Trophoblast cell (in vitro differentiated cells and primary cell): ENCODE data around the gene VPS72.

ENCODE experiments used
- DNase-seq, 2 donors: peaks; one replicate each; pipeline ENCODE4 v3.0.0-alpha.2; 2016
- H2AFZ ChIP-seq: 2 replicates; pipeline ENCODE4 v1.6.1; 2013; ENCODE audit warnings: low read length, moderate library complexity, mild to moderate bottlenecking; ENCODE audit not compliant: insufficient read depth, poor library complexity
- H2AK5ac ChIP-seq: 2 replicates; pipeline ENCODE4 v1.6.1; 2013; ENCODE audit warnings: mild to moderate bottlenecking, low read length
- H2BK120ac ChIP-seq: 2 replicates; pipeline ENCODE4 v1.6.1; 2013; ENCODE audit warnings: low read length, mild to moderate bottlenecking, moderate library complexity; ENCODE audit not compliant: insufficient read depth, poor library complexity
- H2BK12ac ChIP-seq: 2 replicates; pipeline ENCODE4 v1.6.1; 2013; ENCODE audit warnings: mild to moderate bottlenecking, low read length, moderate library complexity
- H2BK5ac ChIP-seq: 2 replicates; pipeline ENCODE4 v1.6.1; 2013; ENCODE audit warnings: low read length, low read depth, moderate library complexity, mild to moderate bottlenecking; ENCODE audit not compliant: poor library complexity
- H3K14ac ChIP-seq: 2 replicates; pipeline ENCODE4 v1.6.1; 2013; ENCODE audit warnings: mild to moderate bottlenecking, low read length
- H3K18ac ChIP-seq: 2 replicates; pipeline ENCODE4 v1.6.1; 2013; ENCODE audit warnings: mild to moderate bottlenecking, low read length
- H3K23ac ChIP-seq: 2 replicates; pipeline ENCODE4 v1.6.1; 2013; ENCODE audit warnings: low read length
- H3K27ac ChIP-seq: 2 replicates; pipeline ENCODE4 v1.5.1; 2013; ENCODE audit warnings: low read depth, mild to moderate bottlenecking, inconsistent platforms, low read length, moderate library complexity
- H3K27me3 ChIP-seq: 2 replicates; pipeline ENCODE4 v1.6.1; 2013; ENCODE audit warnings: inconsistent platforms, mild to moderate bottlenecking, low read length, moderate library complexity; ENCODE audit not compliant: insufficient read depth
- H3K36me3 ChIP-seq, 2 experiments: 1 replicate in 1 of 2; 2 replicates in 1 of 2; pipeline ENCODE4 v1.6.1; 2013; ENCODE audit warnings: low read length in 2 of 2, mild to moderate bottlenecking in 2 of 2, moderate library complexity in 1 of 2; ENCODE audit not compliant: insufficient read depth in 2 of 2, control insufficient read depth in 1 of 2
- H3K4ac ChIP-seq: 2 replicates; pipeline ENCODE4 v1.6.1; 2013; ENCODE audit warnings: low read depth, mild to moderate bottlenecking, low read length, moderate library complexity
- H3K4me1 ChIP-seq, 2 experiments: 1 replicate in 1 of 2; 2 replicates in 1 of 2; pipeline ENCODE4 v1.6.1; 2013; ENCODE audit warnings: low read length in 2 of 2, mild to moderate bottlenecking in 2 of 2, moderate library complexity in 1 of 2; ENCODE audit not compliant: insufficient read depth in 2 of 2, control insufficient read depth in 1 of 2
- H3K4me2 ChIP-seq: 2 replicates; pipeline ENCODE4 v1.6.1; 2013; ENCODE audit warnings: inconsistent platforms, mild to moderate bottlenecking, low read length, moderate library complexity
- H3K4me3 ChIP-seq: 2 replicates; pipeline ENCODE4 v1.5.1; 2013; ENCODE audit warnings: mild to moderate bottlenecking, low read depth, low read length, inconsistent platforms
- H3K79me1 ChIP-seq: one replicate; pipeline ENCODE4 v1.6.1; 2013; ENCODE audit warnings: low read length
- H3K79me2 ChIP-seq: 2 replicates; pipeline ENCODE4 v1.6.1; 2013; ENCODE audit warnings: low read length, mild to moderate bottlenecking; ENCODE audit not compliant: control insufficient read depth, insufficient read depth, poor library complexity
- H3K9ac ChIP-seq: 2 replicates; pipeline ENCODE4 v1.6.1; 2013; ENCODE audit warnings: mild to moderate bottlenecking, low read length
- H3K9me3 ChIP-seq: 2 replicates; pipeline ENCODE4 v1.6.1; 2013; ENCODE audit warnings: low read depth, mild to moderate bottlenecking, control low read depth, inconsistent platforms, low read length; ENCODE audit not compliant: insufficient read depth
- H4K12ac ChIP-seq: 2 replicates; pipeline ENCODE4 v1.6.1; 2013; ENCODE audit warnings: low read depth, mild to moderate bottlenecking, low read length, moderate library complexity
- H4K8ac ChIP-seq: 2 replicates; pipeline ENCODE4 v1.6.1; 2013; ENCODE audit warnings: low read depth, mild to moderate bottlenecking, low read length, moderate library complexity
- H4K91ac ChIP-seq: one replicate; pipeline ENCODE4 v1.6.1; 2013; ENCODE audit warnings: low read depth, mild to moderate bottlenecking, low read length, moderate library complexity
- WGBS: extraction: QIAGEN DNeasy Blood & Tissue Kit; methylation state at CpG from one replicate; pipeline ENCODE4 v1.1.7; 2013; ENCODE audit warnings: missing lambda C conversion rate; ENCODE audit not compliant: insufficient read length, insufficient coverage; ENCODE audit errors: extremely low coverage; 5-methylcytosine and 5-hydroxymethylcytosine counted together

The VPS72 gene

DNA sequence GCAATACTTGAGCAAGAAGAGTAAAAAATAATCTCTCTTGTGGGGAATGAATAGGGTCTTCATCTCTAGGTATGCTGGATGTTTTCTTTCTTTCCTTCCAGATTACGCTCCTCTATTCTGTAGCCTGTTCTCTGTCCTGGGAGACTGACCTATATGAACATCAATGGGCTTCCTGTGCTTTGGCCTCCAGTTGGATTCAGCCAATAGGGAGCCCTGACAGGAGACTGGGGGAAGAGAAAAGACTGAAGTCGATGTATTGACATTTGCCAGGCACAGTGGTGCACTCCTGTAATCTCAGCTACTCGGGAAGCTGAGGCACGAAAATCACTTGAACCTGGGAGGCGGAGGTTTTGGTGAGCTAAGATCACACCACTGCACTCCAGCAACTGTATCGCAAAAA is 61.2 kb downstream of the VPS72 start:
- Histone ChIP-seq H3K4me1 (peaks cover 10 to 17% of the 10 kb centered on the region in 2 experiments), H3K79me2 (no peaks in the 10 kb centered on the region), H3K23ac (no peak overlapping the region), H3K4me2 (no peak overlapping the region), H3K9me3 (peaks cover 5% of the 10 kb centered on the region), H4K91ac (no peak overlapping the region), H3K18ac (no peak overlapping the region), H2BK5ac (no peak overlapping the region), H4K12ac (no peak overlapping the region), H2BK120ac (no peak overlapping the region), H3K14ac (no peak overlapping the region), H3K4me3 (no peak overlapping the region), H3K79me1 (peaks cover 2% of the 10 kb centered on the region), H3K27ac (no peak overlapping the region), H2AFZ (no peak overlapping the region), H3K9ac (no peak overlapping the region), H2BK12ac (no peak overlapping the region), H2AK5ac (no peak overlapping the region), H3K27me3 (peaks cover 17% of the 10 kb centered on the region), H4K8ac (no peak overlapping the region), H3K4ac (no peak overlapping the region), H3K36me3 (no peaks in the 10 kb centered on the region)
- DNase-seq, result no peak
- no CpG with 5 or more reads among the region's 6 CpGs for WGBS
